ENCODE data around the gene CFAP46.
A peak's percentile ranks its signal among the peaks of the same experiment; 100 is the strongest.
"Not testable (repeated sequence)": the region's sequence is repeated elsewhere in the genome, so short reads cannot be mapped to it uniquely, and the experiment has no call there.

Gene CFAP46

GRCh38 chr10:132962623-132963429, 20.5 kb upstream of the CFAP46 start:
- ATAC-seq: peak; percentile 38 to 55

GRCh38 chr10:132961787-132962622, 19.6 kb upstream of the CFAP46 start:
- ATAC-seq: peak; percentile 80 to 82

GRCh38 chr10:132961420-132961786, 19.0 kb upstream of the CFAP46 start:
- no peak for ATAC-seq

- ATAC-seq: no peak
Measured at GRCh38 chr10:132960631-132961419, 18.5 kb upstream of the CFAP46 start.

GRCh38 chr10:132960071-132960472, 17.7 kb upstream of the CFAP46 start:
- no peak for ATAC-seq

DNA sequence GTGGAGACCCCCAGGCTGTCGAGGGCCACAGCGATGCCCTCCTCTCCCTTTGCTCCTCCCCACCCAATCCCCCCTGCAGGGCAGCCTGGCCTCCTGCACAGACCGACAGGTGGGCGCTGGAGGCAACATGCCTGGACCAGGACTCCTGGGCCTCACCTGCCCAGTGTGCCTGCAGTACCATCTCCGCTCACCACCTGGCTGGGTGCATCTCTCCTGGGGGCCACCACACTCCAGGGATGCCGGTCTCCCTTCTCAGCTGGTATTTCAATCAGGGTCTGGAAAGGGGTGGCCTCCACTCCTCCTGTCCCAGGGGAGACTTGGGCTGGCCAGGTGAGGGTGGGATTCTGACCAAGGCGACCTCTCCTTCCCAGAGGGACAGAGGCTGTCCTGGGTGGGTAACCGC, 17.2 kb upstream of the CFAP46 start:
- no peak for ATAC-seq

- ATAC-seq: no peak
Measured at GRCh38 chr10:132958883-132959558, 16.7 kb upstream of the CFAP46 start.

DNA sequence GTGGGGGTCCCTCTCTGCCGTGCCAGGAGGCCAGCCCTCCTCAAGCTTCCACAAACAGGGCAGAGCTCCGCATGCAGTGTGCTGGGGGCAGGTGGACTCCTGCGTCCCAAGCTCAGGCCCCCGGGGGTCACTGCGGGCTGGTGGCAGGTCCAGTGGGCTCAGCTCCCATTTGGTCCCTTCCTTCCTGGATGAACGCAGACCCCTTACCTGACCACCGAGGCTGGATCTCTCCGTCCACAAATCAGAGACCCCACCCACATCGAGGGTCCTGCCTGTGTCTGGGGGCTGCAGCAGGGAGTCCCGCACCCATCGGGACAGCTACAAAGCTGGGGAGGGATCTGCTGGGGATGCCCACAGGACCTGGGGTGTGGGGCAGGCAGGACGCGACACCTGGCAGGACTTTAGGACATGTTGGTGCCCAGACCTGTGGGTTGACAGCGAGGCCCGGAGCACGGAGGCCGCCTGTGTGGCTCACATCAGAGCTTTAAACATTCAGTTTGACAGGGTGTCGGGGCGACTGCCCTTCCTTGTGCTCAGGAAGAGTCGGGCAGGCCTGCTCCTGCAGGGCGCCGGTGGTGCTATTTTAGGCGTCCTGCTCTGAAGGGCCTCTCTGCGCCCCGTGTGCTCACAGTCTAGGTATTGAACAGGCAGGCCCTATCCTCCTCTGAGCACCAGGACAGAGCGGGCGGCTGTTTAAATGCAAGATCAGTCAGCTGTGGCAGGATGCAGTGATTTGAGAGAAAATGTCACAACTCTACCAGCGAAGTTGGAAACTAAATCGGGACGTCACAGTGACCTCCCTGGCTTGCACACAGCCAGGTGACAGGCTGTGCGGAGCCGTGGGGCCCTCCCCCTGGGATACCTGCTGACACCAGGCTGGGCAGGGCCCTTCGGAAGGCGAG, 15.9 kb upstream of the CFAP46 start:
- no peak for ATAC-seq

DNA sequence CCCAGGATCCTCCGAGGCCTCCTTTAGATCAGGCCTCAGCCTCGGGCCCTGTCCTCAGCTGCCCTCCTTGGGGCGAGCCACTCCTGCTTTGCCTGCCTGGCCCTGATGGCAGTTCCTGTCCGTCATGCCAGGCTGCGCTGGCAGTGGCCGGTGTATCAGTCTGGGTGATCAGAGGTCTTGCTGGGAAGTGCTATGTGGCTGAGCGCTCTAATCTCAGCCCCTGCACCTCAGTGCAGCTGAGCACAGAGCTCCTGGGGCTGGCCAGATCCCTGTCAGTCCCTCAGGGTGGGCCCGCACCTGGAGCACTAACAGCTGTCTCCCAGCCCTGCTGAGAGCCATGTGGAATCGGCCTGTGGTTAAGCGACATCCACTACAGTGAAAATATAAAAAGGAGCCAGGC, 14.8 kb upstream of the CFAP46 start:
- ATAC-seq: no peak

GRCh38 chr10:132956259-132956658, 13.9 kb upstream of the CFAP46 start:
- not testable (repeated sequence) for ATAC-seq

DNA sequence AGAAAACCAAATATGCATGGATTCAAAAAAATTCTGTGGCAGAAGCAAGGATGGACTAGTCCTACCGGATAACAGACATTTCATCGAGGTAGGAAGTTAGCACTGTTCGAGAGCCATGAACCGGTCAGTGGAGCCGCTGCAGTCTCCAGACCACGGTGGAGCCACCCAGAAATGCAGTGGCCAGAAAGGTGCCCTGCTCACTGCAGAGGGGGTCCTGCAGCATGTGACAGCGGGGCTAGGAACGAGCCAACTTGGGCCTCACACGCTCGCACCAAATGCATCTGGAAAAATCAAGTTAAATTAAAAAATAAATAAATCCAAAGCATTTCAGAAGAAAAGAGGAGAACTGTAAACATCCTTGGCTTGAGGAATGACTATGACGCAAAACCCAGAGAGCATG, 13.1 kb upstream of the CFAP46 start:
- ATAC-seq: no peak

- no peak for ATAC-seq
Measured at GRCh38 chr10:132953428-132953827, 11.1 kb upstream of the CFAP46 start.

GRCh38 chr10:132951926-132952325, 9.6 kb upstream of the CFAP46 start:
- no peak for ATAC-seq

DNA sequence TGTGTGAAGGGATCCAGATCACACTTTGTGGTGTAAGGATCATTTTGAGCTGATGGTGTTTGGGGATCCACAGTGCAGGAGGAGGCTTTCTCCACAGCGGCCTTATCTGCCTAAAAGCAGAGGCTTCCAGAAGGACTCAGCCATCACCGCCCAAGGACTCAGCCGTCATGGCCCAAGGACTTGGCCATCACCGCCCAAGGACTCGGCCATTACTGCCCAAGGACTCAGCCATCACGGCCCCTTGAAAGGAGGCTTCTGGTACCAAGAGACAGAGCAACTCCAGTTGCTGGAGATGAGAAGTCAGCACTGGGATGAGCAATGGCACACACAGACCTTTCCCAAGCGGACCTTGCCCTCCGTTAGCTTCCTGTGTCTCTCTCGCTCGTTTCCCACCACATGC, 6.0 kb upstream of the CFAP46 start:
- ATAC-seq: no peak

DNA sequence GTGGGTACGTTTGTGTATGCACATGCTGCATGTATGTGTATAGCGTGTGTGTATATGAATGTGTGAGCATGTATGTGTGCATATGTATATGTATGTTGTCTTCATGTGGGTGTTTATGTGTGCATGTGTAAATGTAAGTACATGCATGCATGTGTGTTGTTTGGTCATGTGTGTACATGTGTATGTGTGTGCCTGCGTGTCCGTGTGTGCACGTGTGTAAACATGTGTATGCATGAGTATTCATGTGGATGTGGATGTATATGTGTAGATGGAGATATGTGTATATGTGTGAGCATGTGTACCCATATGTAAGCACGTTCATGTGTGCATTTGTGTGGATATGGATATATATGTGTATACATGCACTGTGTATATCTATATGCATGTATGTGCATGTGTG, 5.5 kb upstream of the CFAP46 start:
- no peak for ATAC-seq

DNA sequence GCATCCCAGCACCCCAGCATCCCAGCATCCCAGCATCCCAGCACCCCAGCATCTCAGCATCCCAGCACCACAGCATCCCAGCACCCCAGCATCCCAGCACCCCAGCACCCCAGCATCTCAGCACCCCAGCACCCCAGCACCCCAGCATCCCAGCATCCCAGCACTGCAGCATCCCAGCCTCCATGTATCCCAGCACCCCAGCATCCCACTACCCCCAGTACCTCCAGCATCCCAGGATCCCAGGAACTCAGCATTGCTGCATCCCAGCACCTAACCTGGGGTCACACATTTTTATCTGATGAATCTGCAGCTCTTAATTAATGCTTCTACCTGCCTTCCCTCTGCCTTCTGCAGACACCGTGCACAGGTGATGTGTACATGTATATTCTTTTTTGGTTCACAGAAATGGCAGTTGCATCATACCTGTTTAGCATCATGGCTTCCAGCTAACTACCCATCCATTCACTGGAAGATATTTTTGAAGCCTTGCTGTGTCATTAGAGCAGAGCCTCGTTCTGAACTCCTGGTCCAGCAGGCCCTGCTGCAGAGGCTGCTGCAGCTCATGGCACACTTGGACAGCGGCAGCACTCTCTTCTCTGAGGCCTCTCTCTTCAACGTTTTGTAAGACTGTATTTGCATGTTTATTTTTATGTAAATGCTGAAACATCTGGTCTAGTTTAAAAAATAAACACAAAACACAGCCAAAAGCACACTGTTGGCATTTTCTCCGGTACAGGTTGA, 4.6 kb upstream of the CFAP46 start:
- no peak for ATAC-seq

GRCh38 chr10:132946311-132946710, 3.9 kb upstream of the CFAP46 start:
- ATAC-seq: no peak

- no peak for ATAC-seq
Measured at GRCh38 chr10:132945894-132946255, 3.5 kb upstream of the CFAP46 start.

GRCh38 chr10:132945125-132945893, 2.9 kb upstream of the CFAP46 start:
- ATAC-seq: no peak

- no peak for ATAC-seq
Measured at GRCh38 chr10:132944510-132944909, 2.1 kb upstream of the CFAP46 start.
